Progenitor cell of endocrine pancreas (in vitro differentiated cells): ENCODE data around the gene BLID. TPM values are rescaled to one million over a fixed set of nuclear protein-coding genes. Genes with fewer than 3 reads are reported as not detected.

Experiments used
- DNase-seq: peaks from one replicate; pipeline ENCODE4 v3.0.0; 2021; ENCODE audit warnings: low spot score; ENCODE audit not compliant: unreplicated experiment
- H3K27ac Mint-ChIP-seq: 2 replicates; pipeline ENCODE4 v1.8.0; 2021; ENCODE audit warnings: mild to moderate bottlenecking, moderate library complexity, mixed read lengths
- H3K27me3 Mint-ChIP-seq: 2 replicates; pipeline ENCODE4 v1.8.0; 2021; ENCODE audit warnings: mixed read lengths
- H3K36me3 Mint-ChIP-seq: 2 replicates; pipeline ENCODE4 v1.8.0; 2022; ENCODE audit warnings: mixed read lengths; ENCODE audit not compliant: insufficient read depth
- H3K4me1 Mint-ChIP-seq: 2 replicates; pipeline ENCODE4 v1.8.0; 2021; ENCODE audit warnings: low read depth, mixed read lengths
- H3K4me3 Mint-ChIP-seq: 2 replicates; pipeline ENCODE4 v1.8.0; 2021; ENCODE audit warnings: low read depth, mild to moderate bottlenecking, moderate library complexity, mixed read lengths
- H3K9me3 Mint-ChIP-seq: 2 replicates; pipeline ENCODE4 v1.8.0; 2021; ENCODE audit warnings: low read depth, mixed read lengths
- CTCF ChIP-seq: fragments of 200-600 bp; sonication (generic); IDR thresholded peaks from one replicate; pipeline ENCODE4 v1.5.0; 2021; ENCODE audit warnings: antibody characterized with exemption, mild to moderate bottlenecking; ENCODE audit not compliant: unreplicated experiment
- total RNA-seq: library from RNA; stranded (reverse); gene quantifications from 2 replicates; pipeline ENCODE4 v1.2.1, GENCODE V29; 2021

Gene BLID
- total RNA-seq, 1 donor from 2014 or later, result not detected

- no peak overlapping the region for H3K4me3 Mint-ChIP-seq
- H3K27me3 Mint-ChIP-seq, result peaks cover 34% of the 10 kb centered on the region
- DNase-seq, result no peak
- peaks cover 14% of the 10 kb centered on the region for H3K4me1 Mint-ChIP-seq
- no peak for TF ChIP-seq CTCF
- no peak overlapping the region for H3K27ac Mint-ChIP-seq
- H3K9me3 Mint-ChIP-seq, result no peaks in the 10 kb centered on the region
- no peaks in the 10 kb centered on the region for H3K36me3 Mint-ChIP-seq
These were observed 11.7 kb downstream of the BLID start for GRCh38 chr11:122104341-122104740.

DNA sequence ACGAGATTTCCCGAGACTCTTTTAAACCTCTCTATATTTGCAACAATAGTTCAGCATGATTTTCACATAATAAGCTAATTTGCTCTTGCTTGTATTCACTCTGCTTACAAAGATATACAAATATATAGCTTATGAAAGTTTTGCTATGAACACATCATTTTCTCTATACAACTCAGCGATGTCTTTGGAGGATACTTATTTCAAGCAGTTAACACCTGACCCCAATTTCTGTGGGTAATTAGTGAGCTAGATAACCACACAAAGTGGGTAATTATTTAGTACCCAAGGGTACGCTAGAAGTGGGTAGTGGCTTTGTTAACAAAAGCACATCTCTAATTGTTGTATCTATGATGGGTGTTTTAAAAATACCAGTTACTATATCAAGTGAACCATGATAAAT lies 12.3 kb downstream of the BLID start:
- no peak for TF ChIP-seq CTCF
- H3K4me1 Mint-ChIP-seq, result peaks cover 14% of the 10 kb centered on the region
- no peaks in the 10 kb centered on the region for H3K36me3 Mint-ChIP-seq
- H3K4me3 Mint-ChIP-seq, result no peak overlapping the region
- no peak for DNase-seq
- H3K9me3 Mint-ChIP-seq, result no peaks in the 10 kb centered on the region
- no peak overlapping the region for H3K27ac Mint-ChIP-seq
- H3K27me3 Mint-ChIP-seq, result peaks cover 38% of the 10 kb centered on the region

DNA sequence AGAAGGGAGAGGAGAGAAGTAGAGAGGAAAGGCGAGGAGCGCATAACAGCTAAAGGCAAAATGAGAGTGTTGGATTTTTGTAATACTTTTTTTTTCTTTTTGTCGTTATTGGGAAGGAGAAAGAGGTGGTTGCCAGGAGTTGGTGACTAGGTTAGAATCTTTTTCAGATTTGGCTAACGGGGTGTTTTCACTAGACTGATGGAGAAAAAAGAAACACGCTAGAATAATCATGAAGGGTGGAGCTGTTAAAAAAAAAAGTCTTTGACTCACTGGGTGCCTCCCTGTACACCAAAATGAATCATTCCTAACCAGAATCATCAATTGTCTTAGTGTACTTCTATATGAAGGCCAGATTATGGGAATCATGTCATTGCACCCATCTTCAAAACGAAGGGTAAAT lies 12.7 kb downstream of the BLID start:
- no peak for DNase-seq
- Mint-ChIP-seq H3K4me1 (peaks cover 14% of the 10 kb centered on the region), H3K27me3 (peaks cover 42% of the 10 kb centered on the region), H3K9me3 (no peaks in the 10 kb centered on the region), H3K36me3 (no peaks in the 10 kb centered on the region), H3K4me3 (no peak overlapping the region), H3K27ac (no peak overlapping the region)
- no peak for TF ChIP-seq CTCF

- Mint-ChIP-seq H3K27ac (no peak overlapping the region), H3K27me3 (peaks cover 49% of the 10 kb centered on the region)
- no peak for TF ChIP-seq CTCF
These were observed 13.6 kb downstream of the BLID start for GRCh38 chr11:122102426-122102825.

GRCh38 chr11:122101625-122102291 lies 14.3 kb downstream of the BLID start:
- TF ChIP-seq CTCF, result peak; percentile 57
- Mint-ChIP-seq H3K9me3 (no peaks in the 10 kb centered on the region), H3K27me3 (peaks cover 55% of the 10 kb centered on the region), H3K4me3 (no peak overlapping the region), H3K4me1 (peaks cover 14% of the 10 kb centered on the region), H3K27ac (no peak overlapping the region), H3K36me3 (no peaks in the 10 kb centered on the region)
- DNase-seq, result peak; percentile 19

More at GRCh38 chr11:122102426-122102825, 13.6 kb downstream of the BLID start:
- no peaks in the 10 kb centered on the region for H3K9me3 Mint-ChIP-seq
- H3K36me3 Mint-ChIP-seq, result no peaks in the 10 kb centered on the region
- no peak overlapping the region for H3K4me3 Mint-ChIP-seq
- H3K4me1 Mint-ChIP-seq, result peaks cover 14% of the 10 kb centered on the region
- DNase-seq, result no peak
